HG02840 (cell line): ENCODE results near the gene IL4I1.

Experiments used
- ATAC-seq: cut with Tn5 transposase; IDR thresholded peaks from one replicate; pipeline ENCODE4 v1.9.1; 2021; ENCODE audit warnings: mild to moderate bottlenecking, moderate library complexity, moderate number of reproducible peaks; ENCODE audit not compliant: unreplicated experiment, low FRiP score

Gene IL4I1

GRCh38 chr19:49855676-49856573, 40.8 kb downstream of the IL4I1 start:
- ATAC-seq, result no peak

DNA sequence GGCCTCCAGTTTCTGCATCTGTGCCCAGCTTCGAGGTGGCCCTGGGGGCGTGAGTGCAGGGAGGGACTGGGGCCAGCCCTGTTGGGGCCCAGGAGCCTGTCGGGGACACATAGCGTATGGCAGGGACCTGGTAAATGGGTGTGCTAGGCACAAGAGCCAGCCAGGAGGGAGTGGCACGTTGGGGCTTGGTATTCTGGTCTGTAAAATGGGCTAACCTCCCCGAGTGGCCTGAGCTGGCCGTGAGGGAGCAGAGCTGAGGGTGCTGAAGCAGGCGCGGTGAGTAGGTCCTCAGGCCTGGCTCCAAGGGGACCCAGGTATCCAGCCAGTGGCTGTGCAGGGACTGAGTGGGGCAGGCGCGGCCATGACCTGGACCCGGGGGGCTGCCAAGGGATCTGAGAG, 41.4 kb downstream of the IL4I1 start:
- no peak for ATAC-seq

DNA sequence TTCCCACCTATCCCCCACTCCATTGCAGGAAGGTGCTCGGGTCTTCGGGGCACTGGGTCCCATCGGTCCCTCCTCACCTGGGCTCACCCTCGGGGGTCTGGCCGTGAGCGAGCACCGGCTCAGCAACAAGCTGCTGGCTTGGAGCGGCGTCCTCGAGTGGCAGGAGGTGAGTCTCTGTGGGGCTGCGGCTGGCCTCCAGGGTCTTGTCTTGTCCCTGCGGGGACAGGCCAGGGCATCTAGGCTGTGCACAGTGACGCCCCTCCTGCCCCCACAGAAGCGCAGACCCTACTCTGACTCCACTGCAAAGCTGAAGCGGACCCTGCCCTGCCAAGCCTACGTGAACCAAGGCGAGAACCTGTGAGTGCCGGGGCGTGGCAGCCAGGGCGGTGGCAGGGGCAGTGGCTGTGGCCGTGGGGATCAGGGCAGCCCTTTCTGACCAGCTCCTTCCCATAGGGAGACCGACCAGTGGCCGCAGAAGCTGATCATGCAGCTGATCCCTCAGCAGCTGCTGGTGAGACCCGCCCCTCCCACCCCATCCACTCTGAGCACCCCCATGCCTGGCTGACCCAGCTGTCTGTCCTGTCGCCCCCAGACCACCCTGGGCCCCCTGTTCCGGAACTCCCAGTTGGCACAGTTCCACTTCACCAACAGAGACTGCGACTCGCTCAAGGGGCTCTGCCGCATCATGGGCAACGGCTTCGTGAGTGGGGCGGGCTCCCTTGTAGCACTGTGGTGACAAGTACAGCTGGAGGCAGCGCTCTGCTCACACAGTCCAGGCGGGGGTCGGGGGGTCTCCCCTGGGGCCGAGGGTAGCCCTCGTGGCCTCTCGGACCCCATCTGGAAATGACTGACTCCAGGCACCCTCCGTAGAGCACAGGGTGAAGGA, 42.1 kb downstream of the IL4I1 start:
- ATAC-seq, result no peak

DNA sequence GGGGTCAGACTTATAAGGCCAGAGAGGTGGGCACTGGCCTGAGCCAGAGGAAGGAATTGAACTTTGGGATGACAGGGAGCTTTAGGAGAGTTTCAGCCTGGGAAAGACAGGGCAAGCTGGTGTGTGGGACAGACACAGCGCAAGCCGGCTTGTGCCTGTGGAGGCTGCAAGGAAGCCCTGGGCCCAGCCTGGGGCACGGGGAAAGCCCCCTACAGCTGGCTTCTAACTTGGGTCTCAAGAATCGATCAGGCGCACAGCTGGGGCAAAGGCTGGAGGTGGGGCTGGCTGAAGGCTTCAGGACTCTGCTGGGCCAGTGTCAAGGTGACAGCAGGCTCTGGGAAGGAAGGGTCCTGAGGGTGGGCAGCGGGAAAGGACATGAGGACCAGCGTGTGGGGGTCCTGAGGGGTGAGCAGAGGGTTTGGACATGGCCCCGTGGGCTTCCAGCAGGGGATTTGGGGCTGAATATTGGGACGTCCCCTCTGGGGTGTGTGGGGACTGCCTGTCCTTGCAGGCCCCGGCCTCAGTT, 42.8 kb downstream of the IL4I1 start:
- no peak for ATAC-seq

DNA sequence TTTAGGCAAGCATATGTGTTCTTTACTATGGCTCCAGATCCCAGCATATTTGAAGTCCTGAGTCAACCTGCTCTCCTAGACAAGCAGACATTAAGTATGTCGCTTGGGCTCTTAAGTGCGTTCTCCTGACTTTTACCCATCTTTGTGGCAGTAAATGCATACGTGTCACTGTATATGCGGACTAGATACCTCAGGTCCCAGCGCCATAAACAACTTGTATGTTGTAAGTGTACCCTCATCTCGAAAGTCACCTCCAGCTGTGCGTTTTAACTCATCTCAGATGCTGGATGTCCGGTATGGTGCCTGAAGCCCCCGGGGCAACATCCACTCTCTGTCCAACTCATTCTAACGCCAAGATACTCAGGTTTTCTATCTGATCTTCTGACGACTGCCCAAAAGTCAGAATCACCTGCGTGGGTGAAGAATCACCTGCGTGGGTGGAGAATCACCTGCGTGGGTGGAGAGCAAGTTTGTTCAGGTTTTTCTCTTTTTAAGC, 44.0 kb downstream of the IL4I1 start:
- no peak for ATAC-seq

- peak; percentile 11 for ATAC-seq
These were observed 45.0 kb downstream of the IL4I1 start for GRCh38 chr19:49851456-49852259.

DNA sequence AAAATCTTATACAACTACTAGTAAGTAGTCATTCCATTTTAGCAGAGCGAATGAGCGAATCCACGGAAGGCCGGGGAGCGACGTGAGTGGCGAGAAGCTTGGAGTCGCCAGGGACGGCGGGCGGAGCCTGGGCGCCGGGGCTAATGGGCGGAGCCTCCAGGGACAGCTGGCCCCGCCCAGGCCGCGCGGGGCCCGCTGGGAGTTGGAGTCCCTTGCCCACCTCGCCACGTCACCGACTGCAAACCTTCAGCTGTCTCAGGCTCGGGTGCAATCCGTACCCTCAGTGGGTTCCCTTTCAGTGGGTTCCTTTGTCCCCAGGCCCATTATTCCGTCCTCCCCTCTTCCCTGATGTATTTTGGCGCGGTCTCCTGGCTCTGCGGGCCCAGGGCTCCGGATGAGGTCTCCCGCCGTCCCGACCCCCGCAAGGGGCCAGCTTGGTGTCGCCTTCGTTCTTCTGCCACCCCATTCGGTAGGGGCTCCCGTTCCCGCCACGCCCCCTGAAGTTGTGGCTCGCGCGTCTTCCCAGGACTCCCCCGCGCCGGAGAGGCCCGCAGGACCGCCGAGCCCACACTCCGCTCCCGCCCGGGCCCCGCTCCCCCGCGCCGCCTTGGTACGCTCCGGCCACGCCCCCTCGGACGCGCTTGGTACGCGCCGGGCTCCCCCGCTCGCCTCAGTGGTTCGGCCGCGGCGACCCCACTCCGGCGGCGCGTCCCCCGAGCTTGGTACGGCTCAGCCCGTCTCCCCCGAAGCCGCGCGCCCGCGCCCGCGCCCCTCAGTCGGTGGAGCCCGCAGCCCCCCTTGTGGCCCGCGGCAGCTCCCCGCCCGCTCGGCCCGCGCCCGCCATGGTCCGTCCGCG, 46.0 kb downstream of the IL4I1 start, which contains the start of gene PTOV1:
Gene PTOV1 (plus strand): TSS at position 673 of the 856 bp plus-strand sequence.
- peak; percentile 74 for ATAC-seq

DNA sequence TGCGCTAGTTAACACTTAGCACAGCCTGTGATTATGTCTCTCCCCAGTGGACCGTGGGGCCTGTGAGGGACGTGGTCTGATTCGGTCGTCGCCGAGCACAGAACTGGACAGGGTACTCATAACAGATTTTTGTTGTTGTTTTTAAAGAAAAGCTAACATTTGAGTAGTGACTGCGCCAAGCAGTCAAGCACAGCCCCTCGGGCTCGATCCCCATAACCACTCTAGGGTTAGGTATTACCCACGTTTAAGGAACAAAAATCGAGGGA, 46.5 kb downstream of the IL4I1 start:
- no peak for ATAC-seq

DNA sequence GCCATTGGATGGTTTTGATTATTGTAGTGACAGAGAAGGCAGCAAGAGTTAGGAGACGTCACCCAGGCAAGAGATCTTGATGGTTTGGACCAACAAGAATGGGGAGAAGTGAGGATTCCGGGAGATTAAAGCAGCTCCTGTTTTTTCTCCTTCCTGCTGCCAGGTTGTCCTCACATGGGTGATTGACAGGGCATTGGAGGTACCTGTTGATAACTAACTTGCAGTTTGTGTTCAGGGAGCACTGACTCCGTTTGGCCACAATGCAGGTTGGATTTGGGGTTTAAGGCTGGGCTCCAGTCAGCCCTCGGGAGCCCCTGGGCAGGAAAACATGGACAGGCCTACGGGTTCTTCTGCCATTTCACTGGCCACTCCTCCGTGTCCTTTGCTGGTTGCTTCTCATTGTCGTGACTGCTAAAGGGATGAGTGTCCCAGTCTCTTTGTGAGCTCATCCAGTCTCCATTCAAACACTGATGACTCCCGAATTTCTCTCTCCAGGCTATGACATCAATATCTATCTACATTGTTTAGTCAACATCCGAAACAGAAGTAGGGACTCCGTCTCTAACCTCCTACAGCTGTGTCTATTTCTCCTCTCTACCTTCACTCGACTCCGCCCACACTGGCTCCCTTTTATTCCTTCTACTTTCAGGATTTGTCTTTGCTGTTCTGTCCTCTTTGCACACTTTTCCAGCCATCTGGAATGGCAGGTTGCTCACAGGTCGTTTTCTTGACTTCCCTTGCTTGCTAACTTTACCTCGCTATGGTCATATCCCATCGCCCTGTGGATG, 47.1 kb downstream of the IL4I1 start:
- no peak for ATAC-seq

- no peak for ATAC-seq
These were observed 47.7 kb downstream of the IL4I1 start for GRCh38 chr19:49848938-49849337.

GRCh38 chr19:49847731-49848696, 48.7 kb downstream of the IL4I1 start:
- no peak for ATAC-seq

DNA sequence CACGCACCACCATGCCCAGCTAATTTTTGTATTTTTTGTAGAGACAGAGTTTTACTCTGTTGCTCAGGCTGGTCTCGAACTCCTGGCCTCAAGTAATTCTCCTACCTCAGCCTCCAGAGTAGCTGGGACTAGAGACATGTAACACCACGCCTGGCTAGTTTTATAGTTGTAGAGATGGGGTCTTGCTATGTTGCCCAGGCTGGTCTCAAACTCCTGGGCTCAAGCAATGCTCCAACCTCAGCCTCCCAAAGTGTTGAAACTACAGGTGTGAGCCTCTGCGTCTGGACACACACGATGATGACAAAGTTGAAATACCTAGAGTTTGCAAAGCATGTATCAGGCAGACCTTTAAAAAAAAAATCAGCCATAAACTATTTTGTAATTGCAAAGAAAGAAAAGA, 50.3 kb downstream of the IL4I1 start:
- ATAC-seq, result no peak

DNA sequence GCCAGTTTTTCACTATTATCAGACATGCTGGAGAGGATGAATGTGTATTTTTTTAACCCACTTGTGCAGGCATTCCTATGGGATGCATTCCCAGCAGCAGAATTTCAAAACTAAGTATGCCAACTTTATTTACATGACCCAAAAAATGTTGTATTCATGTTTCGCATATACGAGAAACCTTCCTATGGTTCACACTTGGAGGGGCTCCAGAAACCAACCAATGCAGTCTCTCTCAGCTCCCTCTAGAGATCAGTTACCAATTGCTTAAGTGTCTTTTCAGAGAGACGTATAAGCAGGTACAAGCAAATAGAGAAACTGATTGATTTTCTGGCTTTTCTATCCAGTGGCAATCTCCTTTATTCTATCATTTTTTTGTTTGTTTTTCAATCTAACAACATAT, 51.3 kb downstream of the IL4I1 start:
- ATAC-seq, result no peak

- ATAC-seq, result no peak
These were observed 52.3 kb downstream of the IL4I1 start for GRCh38 chr19:49844138-49845095.

GRCh38 chr19:49843265-49843664, 53.4 kb downstream of the IL4I1 start:
- no peak for ATAC-seq

GRCh38 chr19:49840736-49841249, 55.9 kb downstream of the IL4I1 start:
- no peak for ATAC-seq
